Measurements from ENCODE around the gene NDUFV1.
"Not testable (repeated sequence)": the region's sequence is repeated elsewhere in the genome, so short reads cannot be mapped to it uniquely, and the experiment has no call there.

DNA sequence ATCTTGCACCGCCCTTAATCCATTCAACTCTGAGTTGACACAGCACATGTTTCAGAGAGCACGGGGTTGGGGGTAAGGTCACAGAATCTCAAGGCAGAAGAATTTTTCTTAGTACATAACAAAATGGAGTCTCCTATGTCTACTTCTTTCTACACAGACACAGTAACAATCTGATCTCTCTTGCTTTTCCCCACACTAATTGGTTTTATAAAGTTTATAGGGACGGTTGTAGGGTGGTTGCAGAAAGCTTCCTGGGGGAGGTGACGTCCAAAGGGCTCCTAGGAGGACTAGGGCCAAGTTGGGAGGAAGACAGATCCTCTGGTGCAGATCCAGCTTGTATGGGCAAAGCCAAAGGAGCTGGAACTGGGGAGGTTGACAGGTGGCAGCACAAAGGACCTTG lies 2.6 kb upstream of the NDUFV1 start:
- not testable (repeated sequence) for TF ChIP-seq SUZ12 (IDR thresholded peaks at IDR 0.05; ENCODE audit: extremely low read depth, insufficient read depth, insufficient read length); YY1 (IDR thresholded peaks at IDR 0.05; ENCODE audit: insufficient read depth, insufficient read length); ZNF274 (IDR thresholded peaks at IDR 0.05; ENCODE audit: low read depth, low read length)
